Uterus (tissue), 4 donors: ENCODE results near the gene HRC. TPM values are rescaled to one million over a fixed set of nuclear protein-coding genes. Genes with fewer than 3 reads are reported as not detected.
"Not testable (repeated sequence)": the region's sequence is repeated elsewhere in the genome, so short reads cannot be mapped to it uniquely, and the experiment has no call there.

Experiments used
- DNase-seq, 2 donors: peaks; one replicate each; pipeline ENCODE4 v3.0.0-alpha.2; 2019 to 2020
- H3K27ac ChIP-seq, 2 donors: fragments of 200-600 bp; sonication (generic); 1 replicate in 1 of 2; 2 replicates in 1 of 2; pipeline ENCODE4 v1.5.1; 2016 to 2018
- H3K27me3 ChIP-seq, 2 donors: fragments of 200-600 bp; sonication (generic); one replicate each; pipeline ENCODE4 v1.5.1; 2018 to 2019; ENCODE audit warnings: control low read depth in 1 of 2
- H3K36me3 ChIP-seq, 2 donors: fragments of 200-600 bp; sonication (generic); one replicate each; pipeline ENCODE4 v1.5.1; 2019; ENCODE audit warnings: control low read depth in 1 of 2
- H3K4me1 ChIP-seq, 2 donors: fragments of 200-600 bp; sonication (generic); one replicate each; pipeline ENCODE4 v1.5.1; 2018 to 2019; ENCODE audit warnings: control low read depth in 1 of 2
- H3K4me3 ChIP-seq, 2 donors: fragments of 200-600 bp; sonication (generic); 1 replicate in 1 of 2; 2 replicates in 1 of 2; pipeline ENCODE4 v1.5.1; 2018 to 2019; ENCODE audit warnings: mild to moderate bottlenecking in 1 of 2
- H3K9me3 ChIP-seq, 2 donors: fragments of 200-600 bp; sonication (generic); one replicate each; pipeline ENCODE4 v1.5.1; 2019; ENCODE audit warnings: control low read depth in 1 of 2
- CTCF ChIP-seq, 4 experiments: fragments of 200-600 bp in 2 of 4; fragments of 450-650 bp in 2 of 4; sonication (generic) in 2 of 4; IDR thresholded peaks; one replicate each; pipeline ENCODE4 v1.5.1; 2016 to 2019; ENCODE audit warnings: antibody characterized with exemption in 4 of 4, mild to moderate bottlenecking in 2 of 4, moderate library complexity in 1 of 4
- POLR2A ChIP-seq, 2 donors: fragments of 450-650 bp; IDR thresholded peaks; one replicate each; pipeline ENCODE4 v1.6.1; 2016; ENCODE audit warnings: antibody characterized with exemption in 2 of 2, mild to moderate bottlenecking in 1 of 2, moderate library complexity in 1 of 2
- intact Hi-C: fragments of 100-400 bp; cut with DNase I; formaldehyde crosslinking; loops from one replicate; pipeline ENCODE4 v1.15.1; 2023; ENCODE audit warnings: low total_unique reads
- total RNA-seq, 4 donors: library from RNA; depleted of rRNA in 3 of 4; stranded (reverse); fragments of >200 nt in 3 of 4; gene quantifications; one replicate each; pipeline versions ENCODE4 v1.1.0 to v1.2.4, GENCODE V29; 2014 to 2023
- donor health status: DM: yes; HTN: yes; CAD: no.

HRC gene
- total RNA-seq, 4 donors from 2014 or later = 0.51 to 13.5 (median 6.6) TPM

- H3K4me3 ChIP-seq = peak overlapping the region; percentile 58 to 68
- no peaks in the 10 kb centered on the region for H3K9me3 ChIP-seq
- intact Hi-C loops = no loop called here
- H3K27ac ChIP-seq = peak overlapping the region; percentile 67 to 86
- TF ChIP-seq CTCF (IDR thresholded peaks at IDR 0.05) (no peak), POLR2A (IDR thresholded peaks at IDR 0.05) (peak; percentile 7 to 49)
- peaks cover 0 to 11% of the 10 kb centered on the region in 2 donors for H3K4me1 ChIP-seq
- no peaks in the 10 kb centered on the region for H3K36me3 ChIP-seq
- DNase-seq = peak; percentile 75 to 77
- no peaks in the 10 kb centered on the region for H3K27me3 ChIP-seq
Measured at GRCh38 chr19:49150106-49150943, 4.9 kb downstream of the HRC start.

GRCh38 chr19:49149652-49150105, 5.5 kb downstream of the HRC start:
- no peaks in the 10 kb centered on the region for H3K36me3 ChIP-seq
- DNase-seq = peak; percentile 70 to 72
- H3K27me3 ChIP-seq = no peaks in the 10 kb centered on the region
- no peak for TF ChIP-seq POLR2A (IDR thresholded peaks at IDR 0.05)
- H3K4me3 ChIP-seq = peak overlapping the region; percentile 58 to 68
- no peaks in the 10 kb centered on the region for H3K9me3 ChIP-seq
- intact Hi-C loops = loop anchor here (10.0 kb wide), 1 partner anchor 55 kb away; no protein-coding TSS in a partner anchor
- peak overlapping the region; percentile 67 to 86 for H3K27ac ChIP-seq
- H3K4me1 ChIP-seq = peaks cover 0 to 11% of the 10 kb centered on the region in 2 donors

- Histone ChIP-seq H3K27ac (peak overlapping the region; percentile 67 to 86), H3K4me3 (peak overlapping the region; percentile 58 to 68), H3K9me3 (no peaks in the 10 kb centered on the region), H3K27me3 (no peaks in the 10 kb centered on the region), H3K36me3 (no peaks in the 10 kb centered on the region), H3K4me1 (peaks cover 0 to 11% of the 10 kb centered on the region in 2 donors)
- intact Hi-C loops = loop anchor here (10.0 kb wide), 1 partner anchor 54 kb away; no protein-coding TSS in a partner anchor
- TF ChIP-seq POLR2A (IDR thresholded peaks at IDR 0.05) (peak; percentile 69 to 77), CTCF (IDR thresholded peaks at IDR 0.05) (peak in 1 of 4 experiments; percentile 3)
- peak; percentile 95 to 98 for DNase-seq
Measured at GRCh38 chr19:49148784-49149651, 6.2 kb downstream of the HRC start.

GRCh38 chr19:49148044-49148682, 7.0 kb downstream of the HRC start:
- peak overlapping the region in 1 of 2 donors; percentile 68 for H3K4me3 ChIP-seq
- no peaks in the 10 kb centered on the region for H3K27me3 ChIP-seq
- peak overlapping the region; percentile 40 to 86 for H3K27ac ChIP-seq
- no peak for TF ChIP-seq CTCF (IDR thresholded peaks at IDR 0.05)
- TF ChIP-seq POLR2A (IDR thresholded peaks at IDR 0.05) = no peak
- peaks cover 0 to 11% of the 10 kb centered on the region in 2 donors for H3K4me1 ChIP-seq
- DNase-seq = peak in 1 of 2 donors; percentile 47
- no peaks in the 10 kb centered on the region for H3K36me3 ChIP-seq
- intact Hi-C loops = loop anchor here (10.0 kb wide), 1 partner anchor 53 kb away; no protein-coding TSS in a partner anchor
- no peaks in the 10 kb centered on the region for H3K9me3 ChIP-seq

GRCh38 chr19:49146408-49146770, 8.8 kb downstream of the HRC start:
- not testable (repeated sequence) for H3K36me3 ChIP-seq, H3K27ac ChIP-seq, H3K4me3 ChIP-seq, H3K9me3 ChIP-seq, H3K27me3 ChIP-seq
- intact Hi-C loops = loop anchor here (10.0 kb wide), 1 partner anchor 52 kb away; no protein-coding TSS in a partner anchor
- peak in 1 of 2 donors; percentile 13 for DNase-seq
- H3K4me1 ChIP-seq = peaks cover 0 to 11% of the 10 kb centered on the region in 2 donors
